ENCODE measurements around the gene CFAP70. TPM values are rescaled to one million over a fixed set of nuclear protein-coding genes. Genes with fewer than 3 reads are reported as not detected.
A peak's percentile ranks its signal among the peaks of the same experiment; 100 is the strongest.
"Not testable (repeated sequence)": the region's sequence is repeated elsewhere in the genome, so short reads cannot be mapped to it uniquely, and the experiment has no call there.

Gene CFAP70
- total and polyA plus RNA-seq, 7 experiments from 2014 or later: 0.66 to 5.4 (median 2.5) TPM

DNA sequence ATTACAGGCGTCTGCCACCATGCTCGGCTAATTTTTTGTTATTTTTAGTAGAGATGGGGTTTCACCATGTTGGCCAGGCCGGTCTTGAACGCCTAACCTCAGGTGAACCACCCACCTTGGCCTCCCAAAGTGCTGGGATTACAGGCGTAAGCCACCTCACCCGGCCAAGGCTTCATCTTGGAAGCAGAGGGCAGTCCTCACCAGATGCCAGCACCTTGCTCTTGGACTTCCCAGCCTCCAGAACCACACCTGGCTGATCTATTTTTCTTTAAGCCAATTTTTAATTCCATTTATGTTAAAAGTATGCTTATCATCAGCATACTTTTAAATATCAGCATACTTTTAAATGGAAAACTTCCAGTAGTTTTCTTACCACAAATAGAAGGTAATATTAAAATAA is 43.0 kb upstream of the CFAP70 start:
- Histone ChIP-seq H3K4me1 (ENCODE audit: control insufficient read depth in 2 of 2, insufficient read depth in 2 of 2, low read length in 2 of 2) (no peaks in the 10 kb centered on the region), H3K9me3 (ENCODE audit: control insufficient read depth in 2 of 3, low read length in 3 of 3) (no peaks in the 10 kb centered on the region), H3K27me3 (ENCODE audit: control insufficient read depth in 2 of 2, insufficient read depth in 2 of 2, low read length in 2 of 2) (no peaks in the 10 kb centered on the region), H3K36me3 (ENCODE audit: control insufficient read depth in 2 of 3, insufficient read depth in 3 of 3, low read length in 3 of 3) (peaks cover under 1 to 28% (median 7%) of the 10 kb centered on the region in 3 experiments), H3K27ac (ENCODE audit: low read depth, low read length) (no peak overlapping the region), H3K4me3 (ENCODE audit: low read length) (no peak overlapping the region)
- ATAC-seq: no peak
- intact Hi-C loops (cut with micrococcal nuclease): no loop called here
- Mint-ChIP-seq H3K36me3 (peaks cover 0 to 18% (median 9%) of the 10 kb centered on the region in 5 donors), H3K4me3 (no peak overlapping the region), H3K27ac (no peak overlapping the region), H3K27me3 (no peaks in the 10 kb centered on the region), H3K4me1 (peaks cover 9 to 38% (median 30%) of the 10 kb centered on the region in 7 donors), H3K9me3 (no peaks in the 10 kb centered on the region)
- DNase-seq: no peak
- ChIA-PET CTCF (interaction anchor here (1.0 kb wide), 1 partner anchor 54 kb away, joined by 3 read pairs; no protein-coding TSS in a partner anchor), POLR2A (interaction anchor here (0.6 kb wide), 1 partner anchor 148 kb away, joined by 4 read pairs; no protein-coding TSS in a partner anchor)

DNA sequence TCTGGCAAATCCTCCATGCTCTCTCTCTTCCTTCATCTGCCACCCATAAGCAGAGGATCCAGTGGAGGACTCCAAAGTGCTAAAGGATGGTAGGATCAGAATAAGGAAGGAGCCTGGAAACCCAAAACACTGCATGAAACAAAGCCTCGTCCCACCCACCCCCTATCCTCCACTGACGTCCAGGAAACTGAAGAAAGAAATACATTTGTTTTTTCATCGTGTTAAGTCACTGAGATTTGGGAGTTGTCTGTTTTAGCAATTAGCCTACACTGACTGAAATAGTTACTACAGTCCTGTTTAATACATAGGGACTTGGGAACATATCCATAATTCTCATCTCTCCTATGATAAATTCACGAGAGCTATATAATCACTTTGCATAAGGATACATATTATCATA is 40.4 kb upstream of the CFAP70 start:
- DNase-seq (no peak), ATAC-seq (no peak)
- H3K36me3 Mint-ChIP-seq: peaks cover 0 to 38% (median 27%) of the 10 kb centered on the region in 5 donors
- H3K4me3 Mint-ChIP-seq: no peak overlapping the region
- Histone ChIP-seq H3K27me3 (ENCODE audit: control insufficient read depth in 2 of 2, insufficient read depth in 2 of 2, low read length in 2 of 2) (no peaks in the 10 kb centered on the region), H3K9me3 (ENCODE audit: control insufficient read depth in 2 of 3, low read length in 3 of 3) (no peaks in the 10 kb centered on the region), H3K4me1 (ENCODE audit: control insufficient read depth in 2 of 2, insufficient read depth in 2 of 2, low read length in 2 of 2) (no peaks in the 10 kb centered on the region), H3K4me3 (ENCODE audit: low read length) (no peak overlapping the region), H3K27ac (ENCODE audit: low read depth, low read length) (no peak overlapping the region), H3K36me3 (ENCODE audit: control insufficient read depth in 2 of 3, insufficient read depth in 3 of 3, low read length in 3 of 3) (peaks cover 7 to 45% (median 9%) of the 10 kb centered on the region in 3 experiments)
- H3K27ac Mint-ChIP-seq: peak overlapping the region in 2 of 9 donors; percentile 6 to 56
- ChIA-PET POLR2A (no interaction called here), CTCF (no interaction called here)
- peaks cover 0 to 2% (median 0%) of the 10 kb centered on the region in 11 donors for H3K9me3 Mint-ChIP-seq
- peaks cover 6 to 25% (median 18%) of the 10 kb centered on the region in 7 donors for H3K4me1 Mint-ChIP-seq
- intact Hi-C loops (cut with micrococcal nuclease): no loop called here
- H3K27me3 Mint-ChIP-seq: no peaks in the 10 kb centered on the region

- H3K4me1 ChIP-seq (ENCODE audit: control insufficient read depth in 2 of 2, insufficient read depth in 2 of 2, low read length in 2 of 2): no peaks in the 10 kb centered on the region
- POLR2A ChIA-PET: no interaction called here
- no peaks in the 10 kb centered on the region for H3K27me3 Mint-ChIP-seq
- peaks cover 7 to 45% (median 9%) of the 10 kb centered on the region in 3 experiments for H3K36me3 ChIP-seq (ENCODE audit: control insufficient read depth in 2 of 3, insufficient read depth in 3 of 3, low read length in 3 of 3)
- CTCF ChIA-PET: no interaction called here
- H3K4me3 ChIP-seq (ENCODE audit: low read length): no peak overlapping the region
- peaks cover 2 to 19% (median 9%) of the 10 kb centered on the region in 7 donors for H3K4me1 Mint-ChIP-seq
- H3K36me3 Mint-ChIP-seq: peaks cover 0 to 46% (median 33%) of the 10 kb centered on the region in 5 donors
- H3K9me3 ChIP-seq (ENCODE audit: control insufficient read depth in 2 of 3, low read length in 3 of 3): no peaks in the 10 kb centered on the region
- H3K27ac Mint-ChIP-seq: no peak overlapping the region
- intact Hi-C loops (cut with micrococcal nuclease): no loop called here
- H3K27me3 ChIP-seq (ENCODE audit: control insufficient read depth in 2 of 2, insufficient read depth in 2 of 2, low read length in 2 of 2): no peaks in the 10 kb centered on the region
- H3K9me3 Mint-ChIP-seq: peaks cover 0 to 2% (median 0%) of the 10 kb centered on the region in 11 donors
- DNase-seq (no peak), ATAC-seq (no peak)
- no peak overlapping the region for H3K4me3 Mint-ChIP-seq
- no peak overlapping the region for H3K27ac ChIP-seq (ENCODE audit: low read depth, low read length)
Measured at GRCh38 chr10:73398024-73398423, 39.4 kb upstream of the CFAP70 start.

- POLR2A ChIA-PET; H3K27me3 ChIP-seq (ENCODE audit: control insufficient read depth in 2 of 2, insufficient read depth in 2 of 2, low read length in 2 of 2); DNase-seq; H3K4me3 Mint-ChIP-seq; H3K9me3 ChIP-seq (ENCODE audit: control insufficient read depth in 2 of 3, low read length in 3 of 3); H3K27ac ChIP-seq (ENCODE audit: low read depth, low read length); H3K4me1 ChIP-seq (ENCODE audit: control insufficient read depth in 2 of 2, insufficient read depth in 2 of 2, low read length in 2 of 2); H3K4me3 ChIP-seq (ENCODE audit: low read length); ATAC-seq; H3K27me3 Mint-ChIP-seq; H3K27ac Mint-ChIP-seq; H3K9me3 Mint-ChIP-seq; intact Hi-C loops (cut with micrococcal nuclease): not testable (repeated sequence)
- peaks cover 6 to 58% (median 15%) of the 10 kb centered on the region in 3 experiments for H3K36me3 ChIP-seq (ENCODE audit: control insufficient read depth in 2 of 3, insufficient read depth in 3 of 3, low read length in 3 of 3)
- H3K4me1 Mint-ChIP-seq: peaks cover 0 to 16% (median 9%) of the 10 kb centered on the region in 7 donors
- peaks cover 5 to 64% (median 42%) of the 10 kb centered on the region in 5 donors for H3K36me3 Mint-ChIP-seq
- CTCF ChIA-PET: interaction anchor here (0.8 kb wide), 1 partner anchor 19 kb away, joined by 4 read pairs; no protein-coding TSS in a partner anchor
Measured at GRCh38 chr10:73394325-73394724, 35.7 kb upstream of the CFAP70 start.

- Histone ChIP-seq H3K9me3 (ENCODE audit: control insufficient read depth in 2 of 3, low read length in 3 of 3) (no peaks in the 10 kb centered on the region), H3K27ac (ENCODE audit: low read depth, low read length) (no peak overlapping the region), H3K27me3 (ENCODE audit: control insufficient read depth in 2 of 2, insufficient read depth in 2 of 2, low read length in 2 of 2) (no peaks in the 10 kb centered on the region), H3K4me1 (ENCODE audit: control insufficient read depth in 2 of 2, insufficient read depth in 2 of 2, low read length in 2 of 2) (no peaks in the 10 kb centered on the region), H3K36me3 (ENCODE audit: control insufficient read depth in 2 of 3, insufficient read depth in 3 of 3, low read length in 3 of 3) (peaks cover 3 to 76% (median 6%) of the 10 kb centered on the region in 3 experiments), H3K4me3 (ENCODE audit: low read length) (no peak overlapping the region)
- H3K4me3 Mint-ChIP-seq: no peak overlapping the region
- DNase-seq (no peak), ATAC-seq (no peak)
- POLR2A ChIA-PET: no interaction called here
- CTCF ChIA-PET: no interaction called here
- intact Hi-C loops (cut with micrococcal nuclease): no loop called here
- H3K4me1 Mint-ChIP-seq: peaks cover 0 to 10% (median 5%) of the 10 kb centered on the region in 7 donors
- peaks cover 9 to 60% (median 29%) of the 10 kb centered on the region in 5 donors for H3K36me3 Mint-ChIP-seq
- peak overlapping the region in 1 of 9 donors; percentile 41 for H3K27ac Mint-ChIP-seq
- no peaks in the 10 kb centered on the region for H3K9me3 Mint-ChIP-seq
- no peaks in the 10 kb centered on the region for H3K27me3 Mint-ChIP-seq
Measured at GRCh38 chr10:73388228-73388627, 29.6 kb upstream of the CFAP70 start.

DNA sequence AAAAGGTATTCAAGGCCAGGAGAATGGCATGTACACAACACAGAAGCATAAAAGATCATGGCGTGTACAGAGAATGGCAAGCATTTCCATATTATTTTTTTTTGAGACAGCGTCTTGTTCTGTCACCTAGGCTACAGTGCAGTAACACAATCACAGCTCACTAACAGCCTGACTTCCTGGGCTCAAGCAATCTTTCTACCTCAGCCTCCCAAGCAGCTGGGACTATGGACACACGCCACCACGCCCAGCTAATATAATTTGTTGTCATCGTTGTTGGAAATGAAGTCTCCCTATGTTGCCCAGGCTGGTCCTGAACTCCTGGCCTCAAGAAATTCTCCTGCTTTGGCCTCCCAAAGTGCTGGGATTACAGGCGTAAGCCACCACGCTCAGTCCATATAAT is 27.9 kb upstream of the CFAP70 start:
- peaks cover 5 to 90% (median 15%) of the 10 kb centered on the region in 3 experiments for H3K36me3 ChIP-seq (ENCODE audit: control insufficient read depth in 2 of 3, insufficient read depth in 3 of 3, low read length in 3 of 3)
- no peak for DNase-seq
- Mint-ChIP-seq H3K27me3 (no peaks in the 10 kb centered on the region), H3K9me3 (no peaks in the 10 kb centered on the region), H3K36me3 (peaks cover 9 to 61% (median 25%) of the 10 kb centered on the region in 5 donors), H3K27ac (peak overlapping the region in 1 of 9 donors; percentile 20), H3K4me3 (no peak overlapping the region), H3K4me1 (peaks cover 0 to 5% (median 2%) of the 10 kb centered on the region in 7 donors)
- no peak overlapping the region for H3K27ac ChIP-seq (ENCODE audit: low read depth, low read length)
- no peaks in the 10 kb centered on the region for H3K9me3 ChIP-seq (ENCODE audit: control insufficient read depth in 2 of 3, low read length in 3 of 3)
- intact Hi-C loops (cut with micrococcal nuclease): no loop called here
- no peaks in the 10 kb centered on the region for H3K27me3 ChIP-seq (ENCODE audit: control insufficient read depth in 2 of 2, insufficient read depth in 2 of 2, low read length in 2 of 2)
- no peaks in the 10 kb centered on the region for H3K4me1 ChIP-seq (ENCODE audit: control insufficient read depth in 2 of 2, insufficient read depth in 2 of 2, low read length in 2 of 2)
- no peak overlapping the region for H3K4me3 ChIP-seq (ENCODE audit: low read length)
- no peak for ATAC-seq
- ChIA-PET CTCF (no interaction called here), POLR2A (interaction anchor here (0.6 kb wide), 1 partner anchor 95 kb away, joined by 4 read pairs; no protein-coding TSS in a partner anchor)
